ENCODE measurements around the gene VPS35L.
A peak's percentile ranks its signal among the peaks of the same experiment; 100 is the strongest.

VPS35L gene

DNA sequence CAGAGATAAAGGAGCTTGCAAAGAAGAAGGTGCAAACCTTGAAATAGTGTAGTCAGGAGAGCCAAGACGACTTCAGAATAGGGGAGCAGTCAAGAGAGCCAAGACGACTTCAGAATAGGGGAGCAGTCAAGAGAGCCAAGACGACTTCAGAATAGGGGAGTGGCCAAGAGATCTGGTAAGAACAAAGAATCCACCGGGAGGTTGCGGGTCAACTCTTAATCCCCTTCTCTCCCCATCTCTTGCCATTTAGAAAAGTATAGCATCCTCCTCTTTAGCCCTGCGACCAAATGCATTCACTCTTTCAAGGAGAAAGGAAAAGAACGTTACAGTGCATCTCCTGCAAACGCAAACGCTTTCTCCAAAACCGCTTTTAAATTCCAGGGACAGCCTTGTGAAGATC lies 161.8 kb downstream of the VPS35L start:
- peak overlapping the region; percentile 65 for H3K27ac ChIP-seq (ENCODE audit: low read depth, low read length)

GRCh38 chr16:19717741-19718623 lies 162.5 kb downstream of the VPS35L start, which contains the start of the genes IQCK and KNOP1:
Gene IQCK, plus strand, starts transcription at chr16:19718271. Its CDS starts 36 bp downstream, at chr16:19718307.
Gene KNOP1, minus strand, starts transcription at chr16:19718227. Its CDS starts 3,192 bp downstream, at chr16:19715035.
- Histone ChIP-seq H3K4me3 (ENCODE audit: low read length) (peak within 1 kb of the TSS; percentile 90), H3K4me1 (ENCODE audit: control insufficient read depth, insufficient read depth, low read length) (peaks cover 3% of the 10 kb centered on the region), H3K27me3 (ENCODE audit: control insufficient read depth, insufficient read depth, low read length) (no peaks in the 10 kb centered on the region), H3K27ac (ENCODE audit: low read depth, low read length) (peak within 1 kb of the TSS; percentile 65), H3K36me3 (ENCODE audit: control insufficient read depth, insufficient read depth, low read length) (peaks cover 11% of the 10 kb centered on the region), H3K9ac (ENCODE audit: low read length) (peak within 1 kb of the TSS; percentile 45)

More for the DNA sequence above, 161.8 kb downstream of the VPS35L start:
- no peaks in the 10 kb centered on the region for H3K27me3 ChIP-seq (ENCODE audit: control insufficient read depth, insufficient read depth, low read length)
- H3K4me1 ChIP-seq (ENCODE audit: control insufficient read depth, insufficient read depth, low read length), result peaks cover 3% of the 10 kb centered on the region
- H3K36me3 ChIP-seq (ENCODE audit: control insufficient read depth, insufficient read depth, low read length), result peaks cover 11% of the 10 kb centered on the region
- peak overlapping the region; percentile 90 for H3K4me3 ChIP-seq (ENCODE audit: low read length)
- no peak overlapping the region for H3K9ac ChIP-seq (ENCODE audit: low read length)

GRCh38 chr16:19718624-19718965 lies 163.1 kb downstream of the VPS35L start:
- Histone ChIP-seq H3K36me3 (ENCODE audit: control insufficient read depth, insufficient read depth, low read length) (peaks cover 9% of the 10 kb centered on the region), H3K4me3 (ENCODE audit: low read length) (peak overlapping the region; percentile 90), H3K4me1 (ENCODE audit: control insufficient read depth, insufficient read depth, low read length) (peaks cover 3% of the 10 kb centered on the region), H3K9ac (ENCODE audit: low read length) (peak overlapping the region; percentile 45), H3K27me3 (ENCODE audit: control insufficient read depth, insufficient read depth, low read length) (no peaks in the 10 kb centered on the region), H3K27ac (ENCODE audit: low read depth, low read length) (no peak overlapping the region)

- no peaks in the 10 kb centered on the region for H3K36me3 ChIP-seq (ENCODE audit: control insufficient read depth, insufficient read depth, low read length)
- H3K4me3 ChIP-seq (ENCODE audit: low read length), result no peak overlapping the region
- H3K27ac ChIP-seq (ENCODE audit: low read depth, low read length), result no peak overlapping the region
- H3K9ac ChIP-seq (ENCODE audit: low read length), result no peak overlapping the region
- peaks cover 3% of the 10 kb centered on the region for H3K4me1 ChIP-seq (ENCODE audit: control insufficient read depth, insufficient read depth, low read length)
- H3K27me3 ChIP-seq (ENCODE audit: control insufficient read depth, insufficient read depth, low read length), result no peaks in the 10 kb centered on the region
Observed at GRCh38 chr16:19722269-19722952, 166.9 kb downstream of the VPS35L start.

GRCh38 chr16:19722981-19723380 lies 167.5 kb downstream of the VPS35L start:
- no peaks in the 10 kb centered on the region for H3K27me3 ChIP-seq (ENCODE audit: control insufficient read depth, insufficient read depth, low read length)
- no peak overlapping the region for H3K27ac ChIP-seq (ENCODE audit: low read depth, low read length)
- H3K36me3 ChIP-seq (ENCODE audit: control insufficient read depth, insufficient read depth, low read length), result no peaks in the 10 kb centered on the region
- no peak overlapping the region for H3K4me3 ChIP-seq (ENCODE audit: low read length)
- no peak overlapping the region for H3K9ac ChIP-seq (ENCODE audit: low read length)
- H3K4me1 ChIP-seq (ENCODE audit: control insufficient read depth, insufficient read depth, low read length), result peaks cover 3% of the 10 kb centered on the region

GRCh38 chr16:19728636-19728965 lies 173.1 kb downstream of the VPS35L start:
- Histone ChIP-seq H3K27ac (ENCODE audit: low read depth, low read length) (no peak overlapping the region), H3K36me3 (ENCODE audit: control insufficient read depth, insufficient read depth, low read length) (no peaks in the 10 kb centered on the region), H3K4me3 (ENCODE audit: low read length) (no peak overlapping the region), H3K9ac (ENCODE audit: low read length) (no peak overlapping the region), H3K4me1 (ENCODE audit: control insufficient read depth, insufficient read depth, low read length) (no peaks in the 10 kb centered on the region), H3K27me3 (ENCODE audit: control insufficient read depth, insufficient read depth, low read length) (no peaks in the 10 kb centered on the region)

GRCh38 chr16:19733551-19733950 lies 178.0 kb downstream of the VPS35L start:
- no peaks in the 10 kb centered on the region for H3K36me3 ChIP-seq (ENCODE audit: control insufficient read depth, insufficient read depth, low read length)

DNA sequence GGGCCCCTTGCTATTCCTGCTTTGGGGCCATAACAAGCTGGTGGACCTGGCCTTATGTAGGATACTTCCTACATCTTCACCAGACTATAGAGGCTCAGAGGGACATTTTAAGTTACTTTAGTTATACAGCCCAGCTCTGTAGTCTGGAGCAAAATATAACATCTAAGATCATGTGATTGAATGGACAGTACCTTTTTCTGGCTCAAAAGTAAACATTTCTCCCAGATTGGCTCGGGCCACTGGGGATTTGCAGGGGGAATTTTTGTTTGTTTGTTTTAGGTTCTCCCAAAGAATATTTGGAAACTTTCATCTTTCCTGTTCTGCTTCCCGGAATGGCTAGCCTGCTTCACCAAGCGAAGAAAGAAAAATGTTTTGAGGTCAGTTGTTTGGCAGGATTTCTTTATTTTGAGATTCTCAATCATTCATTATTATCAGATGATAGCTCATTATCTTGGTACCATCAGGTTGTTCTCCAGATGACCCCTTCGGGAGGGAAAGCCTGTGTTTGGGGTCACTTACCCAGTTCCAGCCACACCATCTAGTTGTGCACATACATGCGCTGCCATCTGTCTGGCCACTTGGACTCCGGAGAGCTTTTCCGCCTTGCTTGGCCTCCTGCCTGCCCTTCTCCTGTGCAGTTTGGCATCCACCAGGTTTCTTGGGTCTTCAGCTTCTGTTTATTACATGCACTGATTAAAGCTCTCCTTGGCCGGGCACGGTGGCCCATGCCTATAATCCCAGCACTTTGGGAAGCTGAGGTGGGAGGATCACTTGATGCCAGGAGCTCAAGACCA lies 179.8 kb downstream of the VPS35L start:
- no peak overlapping the region for H3K4me3 ChIP-seq (ENCODE audit: low read length)
- no peak overlapping the region for H3K9ac ChIP-seq (ENCODE audit: low read length)
- H3K27me3 ChIP-seq (ENCODE audit: control insufficient read depth, insufficient read depth, low read length), result no peaks in the 10 kb centered on the region
- H3K27ac ChIP-seq (ENCODE audit: low read depth, low read length), result no peak overlapping the region
- H3K4me1 ChIP-seq (ENCODE audit: control insufficient read depth, insufficient read depth, low read length), result no peaks in the 10 kb centered on the region
- no peaks in the 10 kb centered on the region for H3K36me3 ChIP-seq (ENCODE audit: control insufficient read depth, insufficient read depth, low read length)

More at GRCh38 chr16:19733551-19733950, 178.0 kb downstream of the VPS35L start:
- H3K4me1 ChIP-seq (ENCODE audit: control insufficient read depth, insufficient read depth, low read length), result no peaks in the 10 kb centered on the region
- no peak overlapping the region for H3K4me3 ChIP-seq (ENCODE audit: low read length)
- no peak overlapping the region for H3K27ac ChIP-seq (ENCODE audit: low read depth, low read length)
- no peak overlapping the region for H3K9ac ChIP-seq (ENCODE audit: low read length)
- H3K27me3 ChIP-seq (ENCODE audit: control insufficient read depth, insufficient read depth, low read length), result no peaks in the 10 kb centered on the region

DNA sequence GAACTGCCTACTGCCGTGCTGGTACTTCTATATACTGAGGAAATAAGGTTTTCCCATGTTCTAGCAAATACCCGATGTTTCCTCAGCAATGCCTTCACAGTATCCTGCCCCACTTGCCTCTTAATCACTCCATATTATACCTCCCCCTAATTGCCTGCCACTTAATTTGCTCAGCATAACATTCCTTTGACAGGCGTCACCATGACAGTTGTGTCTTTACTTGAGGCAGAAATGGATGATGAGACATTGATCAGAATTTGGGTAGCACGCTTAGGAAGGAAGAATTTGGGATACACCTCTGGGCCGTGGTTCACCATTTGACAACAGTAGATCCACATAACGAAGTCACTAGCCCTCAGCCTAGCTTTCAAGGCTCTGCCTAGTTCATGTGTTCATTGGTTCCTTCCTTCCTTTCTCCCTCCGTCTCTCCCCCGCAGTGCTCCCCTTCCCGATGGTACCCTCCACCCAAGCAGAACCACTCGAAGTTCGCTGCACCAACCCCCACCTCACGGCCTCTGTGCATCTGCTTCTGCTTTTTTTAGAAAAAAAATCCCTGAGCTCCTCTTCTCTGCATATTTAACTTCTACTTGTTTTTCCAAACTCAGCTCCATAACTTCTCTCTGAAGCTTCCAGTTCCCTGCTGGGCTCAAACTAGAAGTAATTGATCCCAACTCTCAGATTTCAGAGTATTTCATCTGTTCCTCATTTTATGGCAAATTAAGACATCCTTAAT lies 182.0 kb downstream of the VPS35L start:
- no peaks in the 10 kb centered on the region for H3K27me3 ChIP-seq (ENCODE audit: control insufficient read depth, insufficient read depth, low read length)
- no peaks in the 10 kb centered on the region for H3K36me3 ChIP-seq (ENCODE audit: control insufficient read depth, insufficient read depth, low read length)
- no peak overlapping the region for H3K27ac ChIP-seq (ENCODE audit: low read depth, low read length)
- H3K4me3 ChIP-seq (ENCODE audit: low read length), result no peak overlapping the region
- H3K9ac ChIP-seq (ENCODE audit: low read length), result no peak overlapping the region
- H3K4me1 ChIP-seq (ENCODE audit: control insufficient read depth, insufficient read depth, low read length), result no peaks in the 10 kb centered on the region

- Histone ChIP-seq H3K36me3 (ENCODE audit: control insufficient read depth, insufficient read depth, low read length) (no peaks in the 10 kb centered on the region), H3K9ac (ENCODE audit: low read length) (no peak overlapping the region), H3K27me3 (ENCODE audit: control insufficient read depth, insufficient read depth, low read length) (no peaks in the 10 kb centered on the region), H3K4me3 (ENCODE audit: low read length) (no peak overlapping the region), H3K4me1 (ENCODE audit: control insufficient read depth, insufficient read depth, low read length) (no peaks in the 10 kb centered on the region), H3K27ac (ENCODE audit: low read depth, low read length) (no peak overlapping the region)
Observed at GRCh38 chr16:19741354-19741753, 185.9 kb downstream of the VPS35L start.

DNA sequence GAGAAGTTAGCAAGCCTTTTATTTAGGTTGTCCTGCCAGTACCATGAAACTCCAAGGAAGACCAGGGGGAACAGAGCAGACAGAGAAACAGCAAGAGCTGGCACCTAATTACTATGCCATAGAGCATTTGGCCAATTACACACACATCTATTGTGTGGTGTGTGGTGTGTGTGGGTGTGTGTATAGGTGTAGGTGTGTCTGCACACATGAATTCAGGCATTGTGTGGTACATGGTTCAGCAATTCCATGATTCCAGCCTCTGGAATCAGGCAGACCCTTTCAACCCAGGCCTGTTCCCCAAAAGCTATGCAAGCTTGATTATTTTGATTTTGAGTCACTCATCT lies 188.3 kb downstream of the VPS35L start:
- no peaks in the 10 kb centered on the region for H3K36me3 ChIP-seq (ENCODE audit: control insufficient read depth, insufficient read depth, low read length)
- no peaks in the 10 kb centered on the region for H3K4me1 ChIP-seq (ENCODE audit: control insufficient read depth, insufficient read depth, low read length)
- no peak overlapping the region for H3K27ac ChIP-seq (ENCODE audit: low read depth, low read length)
- no peaks in the 10 kb centered on the region for H3K27me3 ChIP-seq (ENCODE audit: control insufficient read depth, insufficient read depth, low read length)
- H3K9ac ChIP-seq (ENCODE audit: low read length), result no peak overlapping the region
- H3K4me3 ChIP-seq (ENCODE audit: low read length), result no peak overlapping the region

DNA sequence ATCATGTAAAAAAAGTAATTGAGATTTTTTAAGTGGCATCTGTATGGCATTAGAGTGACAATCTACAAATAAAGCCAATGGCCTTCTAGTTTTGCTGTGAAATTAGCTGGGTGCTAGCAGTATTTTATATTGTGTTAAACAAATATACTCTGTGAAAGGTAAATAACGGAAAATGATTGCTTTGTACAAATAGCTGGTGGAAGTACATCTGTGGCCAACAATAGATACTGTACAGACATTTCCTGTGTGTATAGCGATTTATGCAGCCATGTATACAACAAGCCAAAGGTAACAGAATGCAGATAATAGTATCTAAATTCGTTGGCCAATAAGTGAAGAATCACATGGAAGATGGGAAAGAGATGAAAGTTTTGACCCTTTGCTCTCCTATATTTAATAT lies 189.2 kb downstream of the VPS35L start:
- no peak overlapping the region for H3K9ac ChIP-seq (ENCODE audit: low read length)
- no peaks in the 10 kb centered on the region for H3K27me3 ChIP-seq (ENCODE audit: control insufficient read depth, insufficient read depth, low read length)
- H3K27ac ChIP-seq (ENCODE audit: low read depth, low read length), result no peak overlapping the region
- no peaks in the 10 kb centered on the region for H3K4me1 ChIP-seq (ENCODE audit: control insufficient read depth, insufficient read depth, low read length)
- H3K4me3 ChIP-seq (ENCODE audit: low read length), result no peak overlapping the region
- no peaks in the 10 kb centered on the region for H3K36me3 ChIP-seq (ENCODE audit: control insufficient read depth, insufficient read depth, low read length)
